Bronchial epithelial cell (primary cell): ENCODE measurements around the gene DLG3. TPM values are rescaled to one million over a fixed set of nuclear protein-coding genes. Genes with fewer than 3 reads are reported as not detected.

ENCODE experiments used
- DNase-seq: peaks from one replicate; pipeline ENCODE4 v3.0.0-alpha.2; 2010; ENCODE audit warnings: low read depth
- FAIRE-seq: peaks from 2 replicates; lab custom pipeline; 2011; peaks lifted over from hg19 to GRCh38; lab: Jason Lieb, UNC
- H3K27me3 ChIP-seq: 2 replicates; pipeline ENCODE4 v1.5.1; 2011; ENCODE audit warnings: low read length; ENCODE audit not compliant: control insufficient read depth, insufficient read depth
- H3K36me3 ChIP-seq: 2 replicates; pipeline ENCODE4 v1.5.1; 2011; ENCODE audit warnings: low read length; ENCODE audit not compliant: control insufficient read depth, insufficient read depth
- H3K4me3 ChIP-seq: 2 replicates; pipeline ENCODE4 v1.5.1; 2011; ENCODE audit warnings: mild to moderate bottlenecking, low read depth, low read length, control low read depth
- total RNA-seq: library from RNA; depleted of rRNA; stranded (reverse); fragments of >200 nt; gene quantifications from 2 replicates; pipeline ENCODE4 v1.2.1, GENCODE V29; 2014
- TF ChIP-seq, protein P1 (sequence below): IDR thresholded peaks from 2 replicates; pipeline ENCODE4 v1.5.1; 2011; ENCODE audit warnings: mild to moderate bottlenecking, moderate library complexity, low read length, control low read depth, inconsistent platforms; ENCODE audit not compliant: insufficient read depth, severe bottlenecking

Gene DLG3
- total RNA-seq, 1 donor from 2014 or later: 21.1 TPM

DNA sequence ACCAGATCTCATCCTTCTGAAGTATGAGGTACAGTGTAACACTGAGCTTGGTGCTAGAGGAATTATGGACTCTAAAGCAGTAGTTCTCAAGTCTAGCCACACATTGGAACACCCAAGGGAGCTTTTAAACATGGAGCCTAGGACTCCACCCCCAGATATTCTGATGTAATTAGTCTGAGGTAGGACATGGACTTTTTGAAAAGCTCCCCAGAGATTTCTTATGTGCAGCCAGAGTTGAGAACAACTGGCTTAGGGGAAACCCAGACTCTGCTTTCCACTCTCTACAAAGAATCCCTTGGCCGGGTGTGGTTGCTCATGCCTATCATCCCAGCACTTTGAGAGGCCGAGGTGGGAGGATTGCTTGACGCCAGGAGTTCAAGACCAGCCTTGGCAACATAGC is 33.2 kb upstream of the DLG3 start:
- no peaks in the 10 kb centered on the region for H3K27me3 ChIP-seq
- no peak overlapping the region for H3K4me3 ChIP-seq
- no peaks in the 10 kb centered on the region for H3K36me3 ChIP-seq
- FAIRE-seq: no peak
- TF ChIP-seq, protein P1, sequence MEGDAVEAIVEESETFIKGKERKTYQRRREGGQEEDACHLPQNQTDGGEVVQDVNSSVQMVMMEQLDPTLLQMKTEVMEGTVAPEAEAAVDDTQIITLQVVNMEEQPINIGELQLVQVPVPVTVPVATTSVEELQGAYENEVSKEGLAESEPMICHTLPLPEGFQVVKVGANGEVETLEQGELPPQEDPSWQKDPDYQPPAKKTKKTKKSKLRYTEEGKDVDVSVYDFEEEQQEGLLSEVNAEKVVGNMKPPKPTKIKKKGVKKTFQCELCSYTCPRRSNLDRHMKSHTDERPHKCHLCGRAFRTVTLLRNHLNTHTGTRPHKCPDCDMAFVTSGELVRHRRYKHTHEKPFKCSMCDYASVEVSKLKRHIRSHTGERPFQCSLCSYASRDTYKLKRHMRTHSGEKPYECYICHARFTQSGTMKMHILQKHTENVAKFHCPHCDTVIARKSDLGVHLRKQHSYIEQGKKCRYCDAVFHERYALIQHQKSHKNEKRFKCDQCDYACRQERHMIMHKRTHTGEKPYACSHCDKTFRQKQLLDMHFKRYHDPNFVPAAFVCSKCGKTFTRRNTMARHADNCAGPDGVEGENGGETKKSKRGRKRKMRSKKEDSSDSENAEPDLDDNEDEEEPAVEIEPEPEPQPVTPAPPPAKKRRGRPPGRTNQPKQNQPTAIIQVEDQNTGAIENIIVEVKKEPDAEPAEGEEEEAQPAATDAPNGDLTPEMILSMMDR: no peak
- no peak for DNase-seq

DNA sequence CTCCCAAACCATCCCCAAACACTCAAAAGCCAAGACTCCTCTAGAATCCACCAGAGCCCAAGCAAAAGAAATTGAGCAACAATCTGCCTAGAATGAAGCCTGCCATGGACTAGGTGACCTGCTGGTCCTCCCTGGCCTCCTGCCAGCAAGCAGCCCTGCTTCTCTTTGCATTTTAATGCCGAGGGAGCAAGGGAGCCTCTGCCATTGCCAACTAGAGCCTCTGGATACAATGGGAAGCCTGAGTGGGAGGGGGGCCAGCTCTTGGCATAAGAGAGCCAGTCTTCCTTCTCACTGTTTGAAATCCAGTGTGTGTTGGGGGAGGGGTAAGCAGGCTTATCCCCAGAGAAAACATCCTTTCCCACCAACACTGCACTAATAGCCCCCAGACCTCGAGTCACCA is 23.0 kb upstream of the DLG3 start:
- DNase-seq: no peak
- no peak overlapping the region for H3K4me3 ChIP-seq
- TF ChIP-seq, protein P1: no peak
- no peak for FAIRE-seq
- no peaks in the 10 kb centered on the region for H3K27me3 ChIP-seq
- H3K36me3 ChIP-seq: no peaks in the 10 kb centered on the region

DNA sequence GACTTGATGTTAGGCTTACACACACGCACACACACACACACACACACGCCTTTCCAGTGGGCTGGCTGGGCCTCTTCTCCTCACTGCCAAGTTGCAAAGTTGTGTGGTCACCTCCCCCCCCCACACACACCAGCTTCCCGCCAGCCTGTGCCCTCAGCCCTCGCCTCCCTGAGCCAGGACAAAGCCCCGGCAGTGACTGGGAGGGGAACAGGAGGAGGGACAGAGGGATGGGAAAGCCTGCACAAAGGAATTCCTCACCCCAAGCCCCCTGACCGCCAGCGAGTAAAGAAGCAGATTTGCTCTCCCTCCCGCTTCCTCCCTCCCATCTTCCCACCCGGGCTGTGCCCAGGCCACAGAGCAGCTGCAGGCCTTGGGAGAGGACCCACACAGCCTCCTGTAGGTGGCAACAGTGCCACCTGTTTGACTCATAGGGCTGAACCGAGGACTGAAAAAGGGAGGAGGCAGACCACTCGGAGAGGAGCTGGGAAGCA is 21.7 kb upstream of the DLG3 start, which contains the start of gene GDPD2:
TSS of gene GDPD2 (plus strand) at position 464 of the 491 bp plus-strand sequence. CDS start 1,671 bp downstream, outside the sequence.
- FAIRE-seq (no peak), DNase-seq (peak; percentile 28)
- Histone ChIP-seq H3K36me3 (no peaks in the 10 kb centered on the region), H3K27me3 (no peaks in the 10 kb centered on the region), H3K4me3 (no peak within 1 kb of the TSS)
- TF ChIP-seq, protein P1: peak; percentile 48

GRCh38 chrX:70423936-70424675 is 20.5 kb upstream of the DLG3 start:
- FAIRE-seq (no peak), DNase-seq (no peak)
- TF ChIP-seq, protein P1: no peak
- no peaks in the 10 kb centered on the region for H3K36me3 ChIP-seq
- H3K27me3 ChIP-seq: no peaks in the 10 kb centered on the region
- H3K4me3 ChIP-seq: no peak overlapping the region

- FAIRE-seq: no peak
- no peaks in the 10 kb centered on the region for H3K36me3 ChIP-seq
- no peak overlapping the region for H3K4me3 ChIP-seq
- no peaks in the 10 kb centered on the region for H3K27me3 ChIP-seq
- TF ChIP-seq, protein P1: no peak
- DNase-seq: no peak
Measured at GRCh38 chrX:70424801-70425200, 19.8 kb upstream of the DLG3 start.
